Fibroblast of pulmonary artery (primary cell): ENCODE measurements around the gene BNC2.

ENCODE experiments used
- DNase-seq: peaks from one replicate; pipeline ENCODE4 v3.0.0-alpha.2; 2010; ENCODE audit warnings: low read depth
- H3K4me3 ChIP-seq: replicated peaks from 2 replicates; pipeline ENCODE4 v1.5.1; 2011; ENCODE audit warnings: low read depth, mild to moderate bottlenecking, control low read depth, low read length, moderate library complexity
- TF ChIP-seq, protein P1 (sequence below): IDR thresholded peaks from 2 replicates; pipeline ENCODE4 v1.5.1; 2011; ENCODE audit warnings: mild to moderate bottlenecking, control low read depth, low read length, inconsistent platforms; ENCODE audit errors: missing control alignments

Gene BNC2

DNA sequence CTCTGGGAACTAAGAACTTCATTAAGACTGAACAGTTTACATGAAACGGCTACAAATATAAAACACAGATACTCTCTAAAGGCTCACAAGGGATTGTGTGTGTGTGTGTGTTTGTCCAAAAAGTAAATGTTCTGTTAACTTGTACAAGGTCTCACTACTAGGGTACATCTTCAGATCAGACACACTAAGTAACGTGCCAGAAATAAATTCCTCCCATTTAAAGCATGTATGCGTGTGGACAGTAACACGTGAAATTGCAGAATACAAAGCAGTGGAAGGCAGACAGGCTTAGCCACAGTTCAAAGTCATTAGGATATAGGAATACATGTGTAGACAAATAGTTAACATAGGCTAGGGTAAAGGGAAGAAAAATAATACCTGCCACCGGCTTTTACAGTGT, 1.8 kb downstream of the BNC2 start:
- DNase-seq = peak; percentile 49
- TF ChIP-seq, protein P1, sequence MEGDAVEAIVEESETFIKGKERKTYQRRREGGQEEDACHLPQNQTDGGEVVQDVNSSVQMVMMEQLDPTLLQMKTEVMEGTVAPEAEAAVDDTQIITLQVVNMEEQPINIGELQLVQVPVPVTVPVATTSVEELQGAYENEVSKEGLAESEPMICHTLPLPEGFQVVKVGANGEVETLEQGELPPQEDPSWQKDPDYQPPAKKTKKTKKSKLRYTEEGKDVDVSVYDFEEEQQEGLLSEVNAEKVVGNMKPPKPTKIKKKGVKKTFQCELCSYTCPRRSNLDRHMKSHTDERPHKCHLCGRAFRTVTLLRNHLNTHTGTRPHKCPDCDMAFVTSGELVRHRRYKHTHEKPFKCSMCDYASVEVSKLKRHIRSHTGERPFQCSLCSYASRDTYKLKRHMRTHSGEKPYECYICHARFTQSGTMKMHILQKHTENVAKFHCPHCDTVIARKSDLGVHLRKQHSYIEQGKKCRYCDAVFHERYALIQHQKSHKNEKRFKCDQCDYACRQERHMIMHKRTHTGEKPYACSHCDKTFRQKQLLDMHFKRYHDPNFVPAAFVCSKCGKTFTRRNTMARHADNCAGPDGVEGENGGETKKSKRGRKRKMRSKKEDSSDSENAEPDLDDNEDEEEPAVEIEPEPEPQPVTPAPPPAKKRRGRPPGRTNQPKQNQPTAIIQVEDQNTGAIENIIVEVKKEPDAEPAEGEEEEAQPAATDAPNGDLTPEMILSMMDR = no peak
- H3K4me3 ChIP-seq = peak overlapping the region; percentile 85

DNA sequence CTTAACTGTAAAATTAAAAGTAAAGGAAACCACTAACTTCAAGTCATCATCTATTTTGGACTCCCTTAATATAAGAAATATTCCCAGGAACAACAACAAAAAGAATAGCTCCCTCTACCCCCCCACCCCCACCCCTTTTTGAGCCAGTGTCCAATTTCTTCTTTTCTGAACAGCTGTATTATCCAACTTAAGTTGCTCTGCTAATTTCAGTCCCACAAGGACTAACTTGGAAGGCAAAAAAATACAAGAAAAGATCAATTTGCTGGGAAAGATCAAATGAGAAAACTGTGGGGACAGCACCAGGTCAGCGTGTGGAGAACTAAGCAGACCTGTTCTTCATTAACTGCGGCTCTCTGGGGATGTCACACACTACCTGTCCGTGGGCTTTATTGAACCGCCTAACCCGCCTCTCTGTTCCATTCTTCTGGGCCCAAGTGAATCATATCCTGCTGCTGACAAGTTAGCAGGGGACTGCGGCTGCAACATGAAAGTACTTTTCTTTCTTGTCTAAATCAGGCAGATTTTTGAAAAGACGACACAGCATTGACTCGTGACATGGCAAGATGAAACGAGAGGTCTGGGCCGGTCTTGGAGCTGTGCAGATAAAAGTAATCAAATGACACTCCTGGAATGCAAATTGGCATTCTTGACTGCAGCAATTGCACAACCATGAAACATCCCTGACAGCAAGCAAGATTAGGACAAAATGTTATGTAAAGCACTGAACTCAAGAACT, 2.7 kb downstream of the BNC2 start:
- peak overlapping the region; percentile 85 for H3K4me3 ChIP-seq
- TF ChIP-seq, protein P1 = no peak
- peak; percentile 72 for DNase-seq

DNA sequence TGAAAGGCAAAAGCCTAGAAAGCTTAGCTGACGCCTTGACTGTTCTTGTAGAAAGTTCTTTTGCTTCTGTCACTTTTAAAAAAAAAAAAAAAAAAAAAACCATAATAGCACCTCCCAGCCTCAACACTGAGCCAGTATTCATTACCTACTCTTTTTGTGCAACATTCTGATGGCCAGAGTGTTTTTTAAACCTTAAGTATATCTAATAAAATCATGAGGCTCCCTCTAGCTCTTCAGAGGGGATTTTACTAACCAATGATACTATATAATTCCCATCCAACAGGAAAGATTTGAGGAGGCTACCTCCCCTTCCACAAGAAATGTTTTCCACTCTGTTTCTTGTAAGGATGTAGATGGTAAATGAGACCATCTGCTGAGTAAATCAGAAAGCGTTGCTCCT, 3.9 kb downstream of the BNC2 start:
- peak; percentile 30 for DNase-seq
- TF ChIP-seq, protein P1 = no peak
- H3K4me3 ChIP-seq = no peak overlapping the region

DNA sequence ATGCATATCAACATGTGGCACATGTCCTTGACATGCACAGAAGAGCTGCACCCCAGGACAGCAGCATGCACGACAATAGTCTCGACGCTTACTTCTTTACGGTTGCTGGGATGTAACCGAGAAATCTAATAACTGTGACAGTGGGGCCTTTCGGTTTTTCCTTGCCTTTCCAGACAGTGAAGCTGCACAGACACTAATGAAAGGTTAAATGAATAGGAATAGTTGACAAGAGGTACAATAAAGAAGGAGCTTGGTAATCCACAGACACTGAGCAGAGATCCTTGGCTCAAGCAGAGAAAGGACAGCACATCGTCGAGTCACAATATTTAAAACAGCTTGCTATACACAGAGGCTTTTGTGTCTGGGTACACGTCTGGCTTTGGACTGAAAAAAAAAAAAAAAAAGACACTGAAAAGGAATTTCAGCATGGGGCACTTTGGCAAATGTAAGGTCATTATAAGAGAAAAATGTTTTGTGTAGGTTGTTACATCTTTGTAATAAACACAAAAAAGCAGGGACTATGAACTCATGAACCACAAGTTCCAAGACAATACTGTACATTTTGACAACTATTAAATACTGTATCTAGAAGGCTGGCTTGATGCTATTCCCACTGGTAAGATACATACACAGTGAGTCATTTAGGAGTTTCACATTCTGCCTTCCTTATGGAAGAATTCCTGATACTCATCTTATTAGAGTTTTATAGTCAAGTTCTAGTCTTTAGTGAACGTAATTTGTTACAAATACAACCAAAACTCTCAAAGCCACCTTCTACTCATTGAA, 5.6 kb downstream of the BNC2 start:
- TF ChIP-seq, protein P1 = no peak
- peak; percentile 51 for DNase-seq
- peak overlapping the region; percentile 2 for H3K4me3 ChIP-seq

DNA sequence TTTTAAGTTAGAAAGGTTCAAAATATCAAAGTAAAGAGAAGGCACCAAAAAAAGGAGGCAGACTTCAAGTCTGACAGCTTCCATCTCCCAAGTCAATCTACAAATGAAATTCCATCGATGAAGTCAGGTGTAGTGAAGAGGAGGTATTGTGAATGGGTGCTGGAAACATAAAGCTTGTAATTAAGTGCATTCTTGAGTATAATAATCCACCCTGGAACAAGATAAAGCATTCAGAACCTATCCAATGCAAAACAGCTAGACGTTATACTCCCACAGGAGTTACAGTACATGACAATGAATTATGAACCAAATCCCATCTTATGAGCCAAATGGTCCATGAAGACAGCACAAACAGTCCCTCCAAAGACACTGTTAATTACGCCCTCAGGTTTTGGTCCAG, 22.3 kb downstream of the BNC2 start:
- H3K4me3 ChIP-seq = no peak overlapping the region
- DNase-seq = no peak
- TF ChIP-seq, protein P1 = no peak

DNA sequence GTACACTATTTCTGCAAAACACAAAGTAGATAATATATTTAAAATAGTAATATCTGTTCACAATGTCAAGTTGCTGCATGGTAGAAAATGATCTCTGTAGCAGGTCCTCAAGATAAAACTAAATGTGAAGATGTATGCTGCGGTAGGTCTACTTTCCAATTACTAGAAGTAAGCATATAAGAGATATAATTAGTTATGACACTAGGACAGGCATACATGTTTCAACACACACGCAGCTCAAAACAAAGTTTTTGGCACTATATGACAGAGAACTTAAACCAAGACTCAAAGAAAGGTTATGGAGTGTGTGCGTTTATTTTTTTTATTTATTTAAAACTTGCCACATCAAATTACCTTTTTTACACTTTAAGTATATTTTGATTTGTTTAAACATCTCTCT, 23.5 kb downstream of the BNC2 start:
- no peak for DNase-seq
- no peak overlapping the region for H3K4me3 ChIP-seq
- TF ChIP-seq, protein P1 = no peak
